Smooth muscle cell (in vitro differentiated cells): Measurements from ENCODE around the gene KLHL2. TPM values are rescaled to one million over a fixed set of nuclear protein-coding genes. Genes with fewer than 3 reads are reported as not detected.
"Not testable (repeated sequence)": the region's sequence is repeated elsewhere in the genome, so short reads cannot be mapped to it uniquely, and the experiment has no call there.

ENCODE experiments used
- DNase-seq: peaks from one replicate; lab custom pipeline; 2025; ENCODE audit not compliant: unreplicated experiment; lab: John Stamatoyannopoulos, UW
- H2AFZ ChIP-seq: fragments of 200-600 bp; sonication (generic); 2 replicates; pipeline ENCODE4 v1.6.0; 2016; ENCODE audit warnings: antibody characterized with exemption, low read depth, mild to moderate bottlenecking
- H3F3A ChIP-seq: fragments of 200-600 bp; sonication (generic); 2 replicates; pipeline ENCODE4 v1.6.0; 2017; ENCODE audit warnings: antibody characterized with exemption, low read depth
- H3K27ac ChIP-seq: fragments of 200-600 bp; sonication (generic); 2 replicates; pipeline ENCODE4 v1.5.1; 2016; ENCODE audit warnings: low read depth, mild to moderate bottlenecking
- H3K27me3 ChIP-seq: fragments of 200-600 bp; sonication (generic); 2 replicates; pipeline ENCODE4 v1.6.1; 2016; ENCODE audit warnings: low read depth, mild to moderate bottlenecking
- H3K36me3 ChIP-seq: fragments of 200-600 bp; sonication (generic); 2 replicates; pipeline ENCODE4 v1.5.1; 2016; ENCODE audit warnings: low read depth
- H3K4me1 ChIP-seq: fragments of 200-600 bp; sonication (generic); 2 replicates; pipeline ENCODE4 v1.5.1; 2016; ENCODE audit warnings: low read depth
- H3K4me2 ChIP-seq: fragments of 200-600 bp; sonication (generic); 2 replicates; pipeline ENCODE4 v1.6.0; 2016; ENCODE audit warnings: mild to moderate bottlenecking
- H3K4me3 ChIP-seq: fragments of 200-600 bp; sonication (generic); 2 replicates; pipeline ENCODE4 v1.5.1; 2016; ENCODE audit warnings: mild to moderate bottlenecking
- H3K79me2 ChIP-seq: fragments of 200-600 bp; sonication (generic); 2 replicates; pipeline ENCODE4 v1.6.0; 2016; ENCODE audit warnings: low read depth, mild to moderate bottlenecking
- H3K9ac ChIP-seq: fragments of 200-600 bp; sonication (generic); 2 replicates; pipeline ENCODE4 v1.6.0; 2016; ENCODE audit warnings: low read depth
- H3K9me3 ChIP-seq: fragments of 200-600 bp; sonication (generic); replicated peaks from 2 replicates; pipeline ENCODE4 v1.5.1; 2016; ENCODE audit warnings: low read depth
- H4K20me1 ChIP-seq: fragments of 200-600 bp; sonication (generic); 2 replicates; pipeline ENCODE4 v1.6.0; 2016; ENCODE audit warnings: low read depth
- CTCF ChIP-seq: fragments of 200-600 bp; sonication (generic); IDR thresholded peaks from 2 replicates; pipeline ENCODE4 v1.5.1; 2017; ENCODE audit warnings: borderline replicate concordance, mild to moderate bottlenecking, antibody characterized with exemption; ENCODE audit not compliant: insufficient read depth, poor library complexity, severe bottlenecking
- WGBS: methylation state at CpG from one replicate; pipeline ENCODE4 v1.1.7; 2016; ENCODE audit warnings: low lambda C conversion rate; 5-methylcytosine and 5-hydroxymethylcytosine counted together
- polyA plus RNA-seq: library from polyadenylated mRNA; unstranded; fragments of >200 nt; fragmentation: Nextera tagmentation; extraction: Ambion mirVana; gene quantifications from 2 replicates; pipeline ENCODE4 v1.2.1, GENCODE V29; 2016
- total RNA-seq: library from RNA; depleted of rRNA; stranded (reverse); fragments of >200 nt; gene quantifications from 2 replicates; pipeline ENCODE4 v1.2.3, GENCODE V29; 2014

Gene KLHL2
- total and polyA plus RNA-seq, 2 experiments from 2014 or later, result 2.6 to 18.6 TPM

GRCh38 chr4:165215761-165216487, 8.6 kb downstream of the KLHL2 start:
- H3K27ac ChIP-seq, result peak overlapping the region; percentile 0
- not testable (repeated sequence) for H4K20me1 ChIP-seq, H2AFZ ChIP-seq, H3K9ac ChIP-seq, H3K4me2 ChIP-seq, H3K9me3 ChIP-seq, H3K4me3 ChIP-seq, DNase-seq, H3K4me1 ChIP-seq, H3K27me3 ChIP-seq, H3K79me2 ChIP-seq, H3F3A ChIP-seq, H3K36me3 ChIP-seq
- WGBS, result 82% methylated on average over 2 of the region's 2 CpGs

- no peak for TF ChIP-seq CTCF
- Histone ChIP-seq H3K9ac (no peak overlapping the region), H3K27ac (no peak overlapping the region), H3K4me1 (peaks cover 4% of the 10 kb centered on the region), H3K4me2 (no peak overlapping the region), H3F3A (no peaks in the 10 kb centered on the region), H4K20me1 (peaks cover 3% of the 10 kb centered on the region), H3K36me3 (no peaks in the 10 kb centered on the region), H3K27me3 (no peaks in the 10 kb centered on the region), H2AFZ (no peak overlapping the region), H3K4me3 (no peak overlapping the region), H3K9me3 (no peaks in the 10 kb centered on the region), H3K79me2 (no peaks in the 10 kb centered on the region)
- WGBS, result 92% methylated on average over 3 of the region's 3 CpGs
- no peak for DNase-seq
These were observed 10.0 kb downstream of the KLHL2 start for GRCh38 chr4:165217325-165217724.

DNA sequence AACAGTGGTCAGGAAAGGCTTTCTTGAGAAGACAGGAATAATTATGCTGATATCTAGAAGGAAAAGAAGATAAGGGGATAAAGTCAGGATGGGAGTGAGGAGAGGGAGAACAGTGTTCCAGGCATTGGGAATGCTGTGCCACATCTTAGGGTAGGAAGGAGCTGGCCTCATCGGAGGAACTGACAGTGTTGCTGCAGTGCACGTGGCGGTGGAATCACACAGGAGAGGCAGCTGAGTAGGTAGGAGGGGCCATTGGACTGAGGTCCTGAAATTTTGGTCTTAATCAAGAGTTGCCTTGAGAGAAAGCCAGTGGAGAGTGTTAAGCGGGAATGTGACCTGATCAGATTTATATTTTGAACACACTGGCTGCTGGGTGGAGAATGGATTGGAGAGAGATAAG, 13.9 kb downstream of the KLHL2 start:
- not testable (repeated sequence) for H3K9ac ChIP-seq, H3K27ac ChIP-seq

GRCh38 chr4:165221993-165222650, 14.8 kb downstream of the KLHL2 start:
- not testable (repeated sequence) for H3F3A ChIP-seq, H4K20me1 ChIP-seq, H2AFZ ChIP-seq, H3K9ac ChIP-seq, H3K27me3 ChIP-seq, DNase-seq, H3K79me2 ChIP-seq, H3K36me3 ChIP-seq, H3K9me3 ChIP-seq, H3K4me1 ChIP-seq, H3K4me2 ChIP-seq, H3K4me3 ChIP-seq
- 81% methylated on average over 4 of the region's 5 CpGs for whole genome bisulfite sequencing
- H3K27ac ChIP-seq, result peak overlapping the region; percentile 56

More for the DNA sequence above, 13.9 kb downstream of the KLHL2 start:
- H3K79me2 ChIP-seq, H2AFZ ChIP-seq, H3K27me3 ChIP-seq, H3K4me2 ChIP-seq, H4K20me1 ChIP-seq, H3K9me3 ChIP-seq, DNase-seq, H3F3A ChIP-seq, H3K4me3 ChIP-seq, H3K36me3 ChIP-seq, H3K4me1 ChIP-seq: not testable (repeated sequence)
- 73% methylated on average over 4 of the region's 4 CpGs for WGBS

GRCh38 chr4:165222651-165222994, 15.3 kb downstream of the KLHL2 start:
- no peak for TF ChIP-seq CTCF
- Histone ChIP-seq H3K4me2 (no peak overlapping the region), H3K27me3 (no peaks in the 10 kb centered on the region), H3K79me2 (no peaks in the 10 kb centered on the region), H3K9ac (no peak overlapping the region), H4K20me1 (no peaks in the 10 kb centered on the region), H3K4me3 (no peak overlapping the region), H3K9me3 (no peaks in the 10 kb centered on the region), H3K4me1 (no peaks in the 10 kb centered on the region), H2AFZ (no peak overlapping the region), H3K36me3 (no peaks in the 10 kb centered on the region), H3K27ac (peak overlapping the region; percentile 56), H3F3A (no peaks in the 10 kb centered on the region)
- 71% methylated on average over 2 of the region's 2 CpGs for WGBS
- no peak for DNase-seq

GRCh38 chr4:165227401-165227800, 20.0 kb downstream of the KLHL2 start:
- DNase-seq, H4K20me1 ChIP-seq, H3K36me3 ChIP-seq, H3K27ac ChIP-seq, H3K27me3 ChIP-seq, H3F3A ChIP-seq, H3K4me3 ChIP-seq, H3K9ac ChIP-seq, H3K4me2 ChIP-seq, H3K9me3 ChIP-seq, H2AFZ ChIP-seq, H3K79me2 ChIP-seq, H3K4me1 ChIP-seq: not testable (repeated sequence)
- 87% methylated on average over 2 of the region's 2 CpGs for WGBS
